ENCODE results near the gene SPACA9. TPM values are rescaled to one million over a fixed set of nuclear protein-coding genes. Genes with fewer than 3 reads are reported as not detected.

The SPACA9 gene
- total and polyA plus RNA-seq, 2 experiments from 2014 or later, result 1.1 to 1.5 TPM

GRCh38 chr9:132886334-132886725 is 7.6 kb downstream of the SPACA9 start:
- TF ChIP-seq ZNF114 (CRISPR knock-in tag; IDR thresholded peaks at IDR 0.05) (no peak), JUNB (IDR thresholded peaks at IDR 0.05; ENCODE audit: unreplicated experiment) (no peak), CTCF (conservative IDR thresholded peaks at IDR 0.05; ENCODE audit: low read depth in 2 of 2) (no peak), EZH2 (IDR thresholded peaks at IDR 0.05; ENCODE audit: low read depth, unreplicated experiment) (no peak), NANOG (IDR thresholded peaks at IDR 0.05; ENCODE audit: borderline replicate concordance) (no peak), ZNF462 (CRISPR knock-in tag; IDR thresholded peaks at IDR 0.05) (no peak), STAT1 (IDR thresholded peaks at IDR 0.05; ENCODE audit: unreplicated experiment) (no peak), ZNF331 (CRISPR knock-in tag; IDR thresholded peaks at IDR 0.05; ENCODE audit: low read depth) (no peak), POLR2AphosphoS5 (IDR thresholded peaks at IDR 0.05; ENCODE audit: low read depth) (no peak), ETS1 (IDR thresholded peaks at IDR 0.05) (no peak), EZH2phosphoT487 (IDR thresholded peaks at IDR 0.05; ENCODE audit: unreplicated experiment) (no peak), CREB1 (CRISPR knock-in tag; IDR thresholded peaks at IDR 0.05; ENCODE audit: low read depth) (no peak), REST (IDR thresholded peaks at IDR 0.05; ENCODE audit: unreplicated experiment) (no peak)
- no peak overlapping the region for H3K4me3 ChIP-seq
- H4K20me1 ChIP-seq (replicated peaks; ENCODE audit: insufficient read depth), result no peaks in the 10 kb centered on the region
- no peak overlapping the region for H3K4me2 ChIP-seq
- DNase-seq (ENCODE audit: low spot score) (no peak), ATAC-seq (no peak)
- no peaks in the 10 kb centered on the region for H3K9me2 ChIP-seq (ENCODE audit: insufficient read depth)
- no peaks in the 10 kb centered on the region for H3K36me3 ChIP-seq (ENCODE audit: insufficient read depth)
- no peak overlapping the region for H3K27ac ChIP-seq (ENCODE audit: low read depth)
- no peaks in the 10 kb centered on the region for H3K9me3 Mint-ChIP-seq
- H3K4me3 Mint-ChIP-seq, result no peak overlapping the region
- peaks cover 7% of the 10 kb centered on the region for H3K27me3 Mint-ChIP-seq (ENCODE audit: insufficient read depth, low read depth, poor library complexity)
- no peak overlapping the region for H2AFZ ChIP-seq
- no peaks in the 10 kb centered on the region for H3K27me3 ChIP-seq (ENCODE audit: insufficient read depth)
- no peaks in the 10 kb centered on the region for H3K36me3 Mint-ChIP-seq (ENCODE audit: low read depth)
- H3F3A ChIP-seq (replicated peaks; ENCODE audit: low read depth), result no peaks in the 10 kb centered on the region
- no peaks in the 10 kb centered on the region for H3K79me2 ChIP-seq (replicated peaks; ENCODE audit: insufficient read depth)
- no peaks in the 10 kb centered on the region for H3K4me1 ChIP-seq (ENCODE audit: insufficient read depth)
- no peak overlapping the region for H3K27ac Mint-ChIP-seq
- H3K4me1 Mint-ChIP-seq, result no peaks in the 10 kb centered on the region

All from GM23338 (cell line).